Measurements from ENCODE around the gene RNF17. TPM values are rescaled to one million over a fixed set of nuclear protein-coding genes. Genes with fewer than 3 reads are reported as not detected.
"Not testable (repeated sequence)": the region's sequence is repeated elsewhere in the genome, so short reads cannot be mapped to it uniquely, and the experiment has no call there.

RNF17 gene
- total RNA-seq, result not detected
- long read RNA-seq, result 0 reads

GRCh38 chr13:24763596-24764275 lies at the start of gene RNF17:
TSS of gene RNF17 (plus strand) at chr13:24764169. CDS start at chr13:24764204, 35 bp downstream.
- intact Hi-C loops (cut with DNase I), result no loop called here
- DNase-seq (ENCODE audit: missing footprints) (no peak), ATAC-seq (no peak)

- DNase-seq (ENCODE audit: missing footprints) (no peak), ATAC-seq (no peak)
- intact Hi-C loops (cut with DNase I), result no loop called here
These were observed 48.0 kb upstream of the RNF17 start for GRCh38 chr13:24716011-24716410.

GRCh38 chr13:24716446-24716845 lies 47.5 kb upstream of the RNF17 start:
- DNase-seq (ENCODE audit: missing footprints), result no peak
- ATAC-seq, result no peak
- intact Hi-C loops (cut with DNase I), result no loop called here

GRCh38 chr13:24717217-24717616 lies 46.8 kb upstream of the RNF17 start:
- DNase-seq (ENCODE audit: missing footprints) (no peak), ATAC-seq (no peak)
- intact Hi-C loops (cut with DNase I), result no loop called here

GRCh38 chr13:24718192-24718965 lies 45.6 kb upstream of the RNF17 start:
- ATAC-seq, result peak; percentile 23
- no peak for DNase-seq (ENCODE audit: missing footprints)
- intact Hi-C loops (cut with DNase I), result no loop called here

GRCh38 chr13:24719139-24719538 lies 44.8 kb upstream of the RNF17 start:
- no peak for ATAC-seq
- no peak for DNase-seq (ENCODE audit: missing footprints)
- intact Hi-C loops (cut with DNase I), result no loop called here

- DNase-seq (ENCODE audit: missing footprints) (no peak), ATAC-seq (no peak)
- intact Hi-C loops (cut with DNase I), result no loop called here
These were observed 40.8 kb upstream of the RNF17 start for GRCh38 chr13:24723206-24723605.

- DNase-seq (ENCODE audit: missing footprints) (no peak), ATAC-seq (no peak)
- intact Hi-C loops (cut with DNase I), result no loop called here
These were observed 39.3 kb upstream of the RNF17 start for GRCh38 chr13:24724714-24725113.

- intact Hi-C loops (cut with DNase I), result no loop called here
- ATAC-seq (no peak), DNase-seq (ENCODE audit: missing footprints) (no peak)
These were observed 38.6 kb upstream of the RNF17 start for GRCh38 chr13:24725379-24725778.

GRCh38 chr13:24727731-24728601 lies 36.0 kb upstream of the RNF17 start:
- intact Hi-C loops (cut with DNase I), result loop anchor here (1.0 kb wide), 1 partner anchor 34 kb away; no protein-coding TSS in a partner anchor
- no peak for DNase-seq (ENCODE audit: missing footprints)
- peak; percentile 86 for ATAC-seq

GRCh38 chr13:24730873-24731567 lies 32.9 kb upstream of the RNF17 start:
- DNase-seq (ENCODE audit: missing footprints); intact Hi-C loops (cut with DNase I); ATAC-seq: not testable (repeated sequence)

- DNase-seq (ENCODE audit: missing footprints) (no peak), ATAC-seq (no peak)
- intact Hi-C loops (cut with DNase I), result no loop called here
These were observed 29.0 kb upstream of the RNF17 start for GRCh38 chr13:24734950-24735349.

- DNase-seq (ENCODE audit: missing footprints) (no peak), ATAC-seq (no peak)
- intact Hi-C loops (cut with DNase I), result no loop called here
These were observed 26.9 kb upstream of the RNF17 start for GRCh38 chr13:24737042-24737441.

- DNase-seq (ENCODE audit: missing footprints) (no peak), ATAC-seq (no peak)
- intact Hi-C loops (cut with DNase I), result no loop called here
These were observed 25.6 kb upstream of the RNF17 start for GRCh38 chr13:24738366-24738847.

GRCh38 chr13:24740014-24740890 lies 23.7 kb upstream of the RNF17 start:
- ATAC-seq (peak; percentile 32), DNase-seq (ENCODE audit: missing footprints) (no peak)
- intact Hi-C loops (cut with DNase I), result no loop called here

- ATAC-seq, result no peak
These were observed 22.8 kb upstream of the RNF17 start for GRCh38 chr13:24741016-24741662.

GRCh38 chr13:24741791-24742190 lies 22.2 kb upstream of the RNF17 start:
- intact Hi-C loops (cut with DNase I), result no loop called here
- no peak for DNase-seq (ENCODE audit: missing footprints)
- ATAC-seq, result no peak

More at GRCh38 chr13:24741016-24741662, 22.8 kb upstream of the RNF17 start:
- intact Hi-C loops (cut with DNase I), result no loop called here
- DNase-seq (ENCODE audit: missing footprints), result no peak
